SK-N-MC (cell line): ENCODE results near the gene SYK.

Experiments
- EZH2 ChIP-seq: fragments of 200-600 bp; sonication (generic); IDR thresholded peaks from one replicate; pipeline ENCODE4 v1.6.1; 2017; ENCODE audit warnings: antibody characterized with exemption
- FOXP2 ChIP-seq: optimal IDR thresholded peaks from 2 replicates; pipeline ENCODE3; 2011; ENCODE audit warnings: mild to moderate bottlenecking, moderate library complexity; ENCODE audit not compliant: insufficient read depth; ENCODE audit errors: extremely low read length, control extremely low read depth
- POLR2AphosphoS5 ChIP-seq: IDR thresholded peaks from 2 replicates; pipeline ENCODE4 v1.6.1; 2012; ENCODE audit warnings: mild to moderate bottlenecking, low read depth, low read length, borderline replicate concordance

DNA sequence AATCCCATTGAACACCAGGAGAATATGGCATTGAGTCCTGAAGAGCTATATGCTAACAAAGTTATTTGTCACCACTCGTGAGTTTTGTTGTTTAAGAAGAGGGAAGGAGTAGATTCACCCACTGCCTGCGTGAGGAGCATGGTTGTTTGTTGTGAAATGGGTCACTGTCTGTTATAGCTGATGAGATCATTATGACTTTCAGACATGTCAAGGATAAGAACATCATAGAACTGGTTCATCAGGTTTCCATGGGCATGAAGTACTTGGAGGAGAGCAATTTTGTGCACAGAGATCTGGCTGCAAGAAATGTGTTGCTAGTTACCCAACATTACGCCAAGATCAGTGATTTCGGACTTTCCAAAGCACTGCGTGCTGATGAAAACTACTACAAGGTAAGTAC, 76.9 kb downstream of the SYK start:
- TF ChIP-seq POLR2AphosphoS5, result no peak
- no peak for TF ChIP-seq EZH2
- no peak for TF ChIP-seq FOXP2
